B cell (primary cell): ENCODE results near the gene PTPRN2. TPM values are rescaled to one million over a fixed set of nuclear protein-coding genes. Genes with fewer than 3 reads are reported as not detected.

Experiments
- ATAC-seq: fragments of 200-7000 bp; cut with Tn5 transposase; one replicate; pipeline ENCODE4 v1.10.0; 2021; ENCODE audit warnings: low read depth, mild to moderate bottlenecking, moderate number of reproducible peaks, moderate library complexity
- CTCF ChIA-PET: fragments of 350-600 bp; sonication (Branson Sonifier 250); formaldehyde crosslinking; loops from one replicate; lab custom pipeline; 2021; ENCODE audit warnings: antibody characterized with exemption, inconsistent platforms; lab: Charles Lee
- POLR2A ChIA-PET: fragments of 350-600 bp; sonication (Branson Sonifier 250); formaldehyde crosslinking; loops from one replicate; lab custom pipeline; 2021; ENCODE audit warnings: antibody characterized with exemption; lab: Charles Lee
- DNase-seq: peaks from one replicate; pipeline ENCODE4 v3.0.0; 2013
- H2AFZ ChIP-seq: 2 replicates; pipeline ENCODE4 v1.6.1; 2012; ENCODE audit warnings: mild to moderate bottlenecking, low read depth, low read length; ENCODE audit not compliant: insufficient read depth, poor library complexity, severe bottlenecking
- H3K27ac ChIP-seq, 2 donors: 1 replicate in 1 of 2; 2 replicates in 1 of 2; pipeline ENCODE4 v1.5.1; 2012 to 2013; ENCODE audit warnings: low read length in 2 of 2, mild to moderate bottlenecking in 2 of 2, moderate library complexity in 1 of 2
- H3K27me3 ChIP-seq, 4 experiments: fragments of 200-600 bp in 1 of 4; sonication (generic) in 1 of 4; replicated peaks in 1 of 4; 1 replicate in 2 of 4; 2 replicates in 2 of 4; pipeline versions ENCODE4 v1.6.1 to v1.7.0; 2013 to 2016; ENCODE audit warnings: low read length in 3 of 4, mild to moderate bottlenecking in 2 of 4, mixed read lengths in 1 of 4, moderate library complexity in 1 of 4; ENCODE audit not compliant: insufficient read depth in 4 of 4, control insufficient read depth in 3 of 4; ENCODE audit errors: control extremely low read depth in 1 of 4
- H3K36me3 ChIP-seq, 2 experiments: replicated peaks in 1 of 2; 1 replicate in 1 of 2; 2 replicates in 1 of 2; pipeline versions ENCODE4 v1.6.1 to v1.7.1; 2013; ENCODE audit warnings: low read length in 1 of 2; ENCODE audit not compliant: insufficient read depth in 2 of 2, control insufficient read depth in 1 of 2; ENCODE audit errors: control extremely low read depth in 1 of 2, extremely low read depth in 1 of 2
- H3K4me1 ChIP-seq, 2 donors: fragments of 200-600 bp in 1 of 2; sonication (generic) in 1 of 2; 1 replicate in 1 of 2; 2 replicates in 1 of 2; pipeline versions ENCODE4 v1.5.1 to v1.6.1; 2013 to 2017; ENCODE audit warnings: low read length in 2 of 2; ENCODE audit not compliant: control insufficient read depth in 2 of 2, insufficient read depth in 2 of 2
- H3K4me2 ChIP-seq: replicated peaks from 2 replicates; pipeline ENCODE3; 2012; ENCODE audit warnings: mild to moderate bottlenecking, low read depth, low read length; ENCODE audit not compliant: poor library complexity, severe bottlenecking
- H3K4me3 ChIP-seq, 5 experiments: fragments of 200-600 bp in 1 of 5; sonication (generic) in 1 of 5; 1 replicate in 3 of 5; 2 replicates in 2 of 5; pipeline versions ENCODE4 v1.5.1 to v1.7.0; 2011 to 2016; ENCODE audit warnings: low read length in 4 of 5, mild to moderate bottlenecking in 4 of 5, low read depth in 2 of 5, control low read depth in 1 of 5, moderate library complexity in 1 of 5; ENCODE audit not compliant: insufficient read depth in 1 of 5; ENCODE audit errors: control extremely low read depth in 1 of 5, extremely low read depth in 1 of 5
- H3K79me2 ChIP-seq: fragments of 200-600 bp; sonication (generic); one replicate; pipeline ENCODE4 v1.6.0; 2016; ENCODE audit warnings: low read length; ENCODE audit not compliant: control insufficient read depth, insufficient read depth
- H3K9ac ChIP-seq: fragments of 200-600 bp; sonication (generic); 2 replicates; pipeline ENCODE4 v1.6.1; 2017; ENCODE audit warnings: mild to moderate bottlenecking, low read length, moderate library complexity
- H3K9me3 ChIP-seq, 3 donors: one replicate each; pipeline versions ENCODE4 v1.6.1 to v1.7.1; 2013; ENCODE audit warnings: low read length in 2 of 3; ENCODE audit not compliant: control insufficient read depth in 2 of 3, insufficient read depth in 1 of 3; ENCODE audit errors: control extremely low read depth in 1 of 3
- H4K20me1 ChIP-seq: 2 replicates; pipeline ENCODE4 v1.6.0; 2012; ENCODE audit warnings: mild to moderate bottlenecking, low read length; ENCODE audit not compliant: insufficient read depth, control insufficient read depth, poor library complexity, severe bottlenecking
- H3K27ac Mint-ChIP-seq: one replicate; pipeline ENCODE4 v1.8.0; 2021; ENCODE audit warnings: mixed read lengths
- H3K27me3 Mint-ChIP-seq: one replicate; pipeline ENCODE4 v1.8.0; 2021; ENCODE audit warnings: mixed read lengths
- H3K4me1 Mint-ChIP-seq: one replicate; pipeline ENCODE4 v1.8.0; 2021; ENCODE audit warnings: mixed read lengths
- H3K4me3 Mint-ChIP-seq: one replicate; pipeline ENCODE4 v1.8.0; 2021; ENCODE audit warnings: mixed read lengths
- H3K9me3 Mint-ChIP-seq: one replicate; pipeline ENCODE4 v1.8.0; 2022; ENCODE audit warnings: mixed read lengths; ENCODE audit not compliant: insufficient read depth
- CTCF ChIP-seq: fragments of 200-600 bp; IDR thresholded peaks from one replicate; pipeline ENCODE4 v1.8.0; 2022; ENCODE audit warnings: antibody characterized with exemption, mild to moderate bottlenecking
- EZH2 ChIP-seq: IDR thresholded peaks from 2 replicates; pipeline ENCODE4 v1.6.1; 2012; ENCODE audit warnings: borderline replicate concordance, low read depth, mild to moderate bottlenecking, moderate library complexity, low read length; ENCODE audit not compliant: insufficient read depth, poor library complexity, severe bottlenecking
- WGBS: methylation state at CpG from one replicate; pipeline ENCODE4 v1.1.5; 2013; ENCODE audit warnings: missing lambda C conversion rate; ENCODE audit not compliant: insufficient coverage; 5-methylcytosine and 5-hydroxymethylcytosine counted together
- intact Hi-C: fragments of 100-400 bp; cut with micrococcal nuclease; formaldehyde crosslinking; loops from one replicate; pipeline ENCODE4 v1.10.0; 2022
- polyA plus RNA-seq: library from polyadenylated mRNA; depleted of rRNA; stranded (reverse); fragments of >200 nt; gene quantifications from 2 replicates; pipeline ENCODE4 v1.2.3, GENCODE V29; 2012
- total RNA-seq, 2 donors: library from RNA; stranded (reverse); fragments of 120-200 nt in 1 of 2; gene quantifications; 1 replicate in 1 of 2; 2 replicates in 1 of 2; pipeline versions ENCODE4 v1.2.3 to v1.2.4, GENCODE V29; 2013 to 2022

The PTPRN2 gene
- total and polyA plus RNA-seq, 2 donors (not counting 1 experiment from before 2014, with no cell fraction given): 2.0 to 5.0 TPM

- Histone ChIP-seq H2AFZ (no peak overlapping the region), H3K9me3 (peaks cover 0 to 17% (median 0%) of the 10 kb centered on the region in 3 donors), H4K20me1 (no peaks in the 10 kb centered on the region), H3K27ac (no peak overlapping the region), H3K27me3 (no peaks in the 10 kb centered on the region), H3K9ac (no peak overlapping the region), H3K79me2 (no peaks in the 10 kb centered on the region), H3K4me1 (no peaks in the 10 kb centered on the region), H3K4me2 (no peak overlapping the region), H3K36me3 (no peaks in the 10 kb centered on the region), H3K4me3 (no peak overlapping the region)
- ChIA-PET CTCF (no interaction called here), POLR2A (no interaction called here)
- Mint-ChIP-seq H3K27me3 (no peaks in the 10 kb centered on the region), H3K9me3 (no peaks in the 10 kb centered on the region), H3K27ac (no peak overlapping the region), H3K4me1 (no peaks in the 10 kb centered on the region), H3K4me3 (no peak overlapping the region)
- 57% methylated on average over 21 of the region's 21 CpGs for WGBS
- intact Hi-C loops: no loop called here
- TF ChIP-seq EZH2: no peak
- TF ChIP-seq CTCF: no peak
- no peak for ATAC-seq
- DNase-seq: no peak
Measured at GRCh38 chr7:158015403-158016179, 572.0 kb downstream of the PTPRN2 start.

- Histone ChIP-seq H2AFZ (no peak overlapping the region), H3K79me2 (no peaks in the 10 kb centered on the region), H3K4me2 (no peak overlapping the region), H3K27ac (no peak overlapping the region), H3K36me3 (no peaks in the 10 kb centered on the region), H3K4me1 (no peaks in the 10 kb centered on the region), H3K9me3 (peaks cover 0 to 13% (median 0%) of the 10 kb centered on the region in 3 donors), H3K9ac (no peak overlapping the region), H3K27me3 (no peaks in the 10 kb centered on the region), H4K20me1 (no peaks in the 10 kb centered on the region), H3K4me3 (no peak overlapping the region)
- ChIA-PET POLR2A (no interaction called here), CTCF (no interaction called here)
- ATAC-seq: no peak
- DNase-seq: no peak
- Mint-ChIP-seq H3K27ac (no peak overlapping the region), H3K4me3 (no peak overlapping the region), H3K4me1 (no peaks in the 10 kb centered on the region), H3K27me3 (no peaks in the 10 kb centered on the region), H3K9me3 (no peaks in the 10 kb centered on the region)
- WGBS: 100% methylated on average over 1 of the region's 3 CpGs
- intact Hi-C loops: no loop called here
- no peak for TF ChIP-seq CTCF
- no peak for TF ChIP-seq EZH2
Measured at GRCh38 chr7:158014976-158015375, 572.6 kb downstream of the PTPRN2 start.
